ENCODE measurements around the gene IPO4. TPM values are rescaled to one million over a fixed set of nuclear protein-coding genes. Genes with fewer than 3 reads are reported as not detected.

IPO4 gene
- polyA plus RNA-seq, 12 donors: 17.5 to 32.3 (median 24.2) TPM; not detected in 1

- no peak for DNase-seq
These were observed 39.2 kb downstream of the IPO4 start for GRCh38 chr14:24149302-24149969.

- no peak for DNase-seq
These were observed 40.7 kb downstream of the IPO4 start for GRCh38 chr14:24147761-24148428.

GRCh38 chr14:24146978-24147760 is 41.4 kb downstream of the IPO4 start, which contains the start of gene RNF31:
Gene RNF31 (plus strand): TSS chr14:24147498. CDS start chr14:24147699, 201 bp downstream.
- peak; percentile 99 for DNase-seq

- DNase-seq: peak; percentile 92
These were observed 42.1 kb downstream of the IPO4 start, which contains the start of gene PSME2 for GRCh38 chr14:24146453-24146977. Gene PSME2 (minus strand): TSS chr14:24146610. CDS start chr14:24146581, 29 bp downstream.

GRCh38 chr14:24145690-24146452 is 42.7 kb downstream of the IPO4 start:
- DNase-seq: no peak

- no peak for DNase-seq
These were observed 43.4 kb downstream of the IPO4 start for GRCh38 chr14:24145219-24145618.

- DNase-seq: no peak
These were observed 44.2 kb downstream of the IPO4 start for GRCh38 chr14:24144451-24144850.

- no peak for DNase-seq
These were observed 45.1 kb downstream of the IPO4 start for GRCh38 chr14:24143511-24143910.

- DNase-seq: peak; percentile 99
These were observed 47.3 kb downstream of the IPO4 start, which contains the start of gene EMC9 for GRCh38 chr14:24141097-24141880. Gene EMC9 (minus strand): TSS chr14:24141591. CDS start chr14:24141304, 287 bp downstream.

- no peak for DNase-seq
These were observed 49.2 kb downstream of the IPO4 start for GRCh38 chr14:24139272-24139934.

GRCh38 chr14:24138396-24139271 is 50.0 kb downstream of the IPO4 start:
- no peak for DNase-seq

- DNase-seq: no peak
These were observed 50.9 kb downstream of the IPO4 start for GRCh38 chr14:24137529-24138395.

- DNase-seq: no peak
These were observed 51.7 kb downstream of the IPO4 start for GRCh38 chr14:24136684-24137528.

- DNase-seq: peak; percentile 90
These were observed 52.6 kb downstream of the IPO4 start, which contains the start of gene PSME1 for GRCh38 chr14:24135834-24136683. Gene PSME1 (plus strand): TSS chr14:24136194. CDS start chr14:24136263, 69 bp downstream.

- no peak for DNase-seq
These were observed 53.1 kb downstream of the IPO4 start for GRCh38 chr14:24135584-24135833.

GRCh38 chr14:24133735-24134134 is 54.9 kb downstream of the IPO4 start:
- DNase-seq: no peak
